SHP77 (cell line): ENCODE results near the gene UQCRC2.
"Not testable (repeated sequence)": the region's sequence is repeated elsewhere in the genome, so short reads cannot be mapped to it uniquely, and the experiment has no call there.

Experiments
- DNase-seq, 2 experiments: peaks; one replicate each; lab custom pipeline; 2025; lab: John Stamatoyannopoulos, UW

UQCRC2 gene

GRCh38 chr16:22010902-22011301 lies 57.7 kb downstream of the UQCRC2 start:
- no peak for DNase-seq

GRCh38 chr16:22012241-22012640 lies 59.1 kb downstream of the UQCRC2 start:
- DNase-seq = no peak

GRCh38 chr16:22013486-22013885 lies 60.3 kb downstream of the UQCRC2 start:
- no peak for DNase-seq

- no peak for DNase-seq
These were observed 61.2 kb downstream of the UQCRC2 start for GRCh38 chr16:22014271-22014873.

- no peak for DNase-seq
These were observed 63.8 kb downstream of the UQCRC2 start for GRCh38 chr16:22016927-22017326.

GRCh38 chr16:22018559-22018958 lies 65.4 kb downstream of the UQCRC2 start:
- DNase-seq = no peak

- DNase-seq = no peak
These were observed 69.0 kb downstream of the UQCRC2 start for GRCh38 chr16:22022151-22022550.

GRCh38 chr16:22023505-22023904 lies 70.3 kb downstream of the UQCRC2 start:
- no peak for DNase-seq

- DNase-seq = not testable (repeated sequence)
These were observed 71.6 kb downstream of the UQCRC2 start for GRCh38 chr16:22024785-22025184.

GRCh38 chr16:22027633-22028032 lies 74.5 kb downstream of the UQCRC2 start:
- DNase-seq = no peak

- no peak for DNase-seq
These were observed 76.5 kb downstream of the UQCRC2 start for GRCh38 chr16:22029632-22030031.

- no peak for DNase-seq
These were observed 77.1 kb downstream of the UQCRC2 start for GRCh38 chr16:22030087-22030812.

GRCh38 chr16:22031483-22032083 lies 78.4 kb downstream of the UQCRC2 start:
- DNase-seq = no peak
